A673 (cell line): ENCODE measurements around the gene CFL1. TPM values are rescaled to one million over a fixed set of nuclear protein-coding genes. Genes with fewer than 3 reads are reported as not detected.

Experiments used
- Bru-seq: library from RNA; stranded (reverse); fragments of 400-500 nt; gene quantifications from one replicate; lab custom pipeline; 2021; lab: Mats Ljungman, UMichigan
- BruChase-seq, 2 experiments: library from RNA; stranded (reverse); fragments of 400-500 nt; gene quantifications; one replicate each; lab custom pipeline; 2021; lab: Mats Ljungman, UMichigan
- BruUV-seq: library from RNA; stranded (reverse); fragments of 400-500 nt; replicated peaks from 2 replicates; lab custom pipeline; 2021; lab: Mats Ljungman, UMichigan
- CTCF ChIA-PET: fragments of 300-600 bp; sonication (Branson Sonifier 250); formaldehyde crosslinking; loops from one replicate; lab custom pipeline; 2022; ENCODE audit warnings: antibody characterized with exemption; lab: Charles Lee
- POLR2A ChIA-PET: fragments of 300-600 bp; sonication (Branson Sonifier 250); formaldehyde crosslinking; loops from one replicate; lab custom pipeline; 2022; ENCODE audit warnings: antibody characterized with exemption; ENCODE audit not compliant: low non-redundant PET; lab: Charles Lee
- DNase-seq: peaks from one replicate; pipeline ENCODE4 v3.0.0-alpha.2; 2015; ENCODE audit warnings: low spot score
- H3K27ac ChIP-seq: fragments of 200-600 bp; sonication (generic); 2 replicates; pipeline ENCODE4 v1.5.1; 2016; ENCODE audit warnings: mixed run types, low read depth, mild to moderate bottlenecking, mixed read lengths, antibody characterized with exemption, low read length; ENCODE audit not compliant: poor library complexity, severe bottlenecking
- H3K27me3 ChIP-seq: fragments of 200-600 bp; sonication (generic); replicated peaks from 2 replicates; pipeline ENCODE4 v1.6.1; 2017; ENCODE audit warnings: mixed run types, low read depth, mild to moderate bottlenecking, mixed read lengths, antibody characterized with exemption, low read length; ENCODE audit not compliant: insufficient read depth, poor library complexity
- H3K36me3 ChIP-seq: fragments of 200-600 bp; sonication (generic); 2 replicates; pipeline ENCODE4 v1.6.1; 2016; ENCODE audit warnings: mixed run types, mild to moderate bottlenecking, mixed read lengths, antibody characterized with exemption, low read length; ENCODE audit not compliant: insufficient read depth, poor library complexity, severe bottlenecking
- H3K4me1 ChIP-seq: fragments of 200-600 bp; sonication (generic); 2 replicates; pipeline ENCODE4 v1.6.1; 2017; ENCODE audit warnings: mixed run types, mild to moderate bottlenecking, mixed read lengths, antibody characterized with exemption, low read length; ENCODE audit not compliant: insufficient read depth, poor library complexity, severe bottlenecking
- H3K4me3 ChIP-seq: fragments of 200-600 bp; sonication (generic); 2 replicates; pipeline ENCODE4 v1.5.1; 2016; ENCODE audit warnings: low read depth, mixed run types, mild to moderate bottlenecking, mixed read lengths, low read length; ENCODE audit not compliant: poor library complexity, severe bottlenecking
- H3K9me3 ChIP-seq: fragments of 200-600 bp; sonication (generic); 2 replicates; pipeline ENCODE4 v1.6.1; 2016; ENCODE audit warnings: mixed run types, low read depth, mild to moderate bottlenecking, mixed read lengths, antibody characterized with exemption, low read length; ENCODE audit not compliant: poor library complexity, severe bottlenecking
- CTCF ChIP-seq: fragments of 300-800, 200-600 bp; sonication (generic); conservative IDR thresholded peaks from 2 replicates; pipeline ENCODE4 v1.5.1; 2017; ENCODE audit warnings: low read depth, mild to moderate bottlenecking, antibody characterized with exemption, low read length, moderate library complexity, mixed read lengths
- EZH2 ChIP-seq: fragments of 200-600 bp; sonication (generic); IDR thresholded peaks from 2 replicates; pipeline ENCODE4 v1.6.1; 2017; ENCODE audit warnings: borderline replicate concordance, low read depth, mild to moderate bottlenecking, mixed read lengths, antibody characterized with exemption, low read length; ENCODE audit not compliant: poor library complexity, severe bottlenecking
- intact Hi-C: fragments of 100-400 bp; cut with micrococcal nuclease; formaldehyde crosslinking; loops from one replicate; pipeline ENCODE4 v1.10.0; 2022; ENCODE audit not compliant: unreplicated experiment
- long read RNA-seq: library from polyadenylated mRNA; stranded (forward); transcript quantifications from one replicate; pipeline ENCODE4 v2.0.0, GENCODE V29; 2022
- total RNA-seq: library from RNA; stranded (reverse); gene quantifications from 2 replicates; pipeline ENCODE4 v1.2.3, GENCODE V29; 2021

Gene CFL1
- total RNA-seq, result 1,449 and 1,649 TPM in 2 replicates
- percentile 95 among the genes with signal in this experiment for Bru-seq, nascent RNA
- BruChase-seq, experiment 1, labeled RNA remaining after a 2-hour chase, result percentile 96 among the genes with signal in this experiment
- BruChase-seq, experiment 2, labeled RNA remaining after a 6-hour chase, result percentile 99 among the genes with signal in this experiment
- long read RNA-seq, transcript CFL1-209 (3 exons, 647 nt), result minor isoform, 27 of 3,066 reads
- long read RNA-seq, transcript CFL1-201 (4 exons, 1,234 nt), result major isoform, 2,885 of 3,066 reads
- long read RNA-seq, transcript CFL1-211 (4 exons, 1,062 nt), result minor isoform, 9 of 3,066 reads
- long read RNA-seq, partial matches to known transcripts, result 2 of 3,066 reads
- long read RNA-seq, other reads (novel, unspliced or antisense), result 141 of 3,066 reads

GRCh38 chr11:65857853-65858680, at the start of gene CFL1:
TSS of gene CFL1 (minus strand) at chr11:65858180. CDS start at chr11:65858099, 81 bp downstream.
- Histone ChIP-seq H3K27me3 (no peaks in the 10 kb centered on the region), H3K4me3 (peak within 1 kb of the TSS; percentile 95), H3K4me1 (peaks cover 25% of the 10 kb centered on the region), H3K36me3 (peaks cover 50% of the 10 kb centered on the region), H3K9me3 (no peaks in the 10 kb centered on the region), H3K27ac (peak within 1 kb of the TSS; percentile 99)
- TF ChIP-seq CTCF (no peak), EZH2 (no peak)
- DNase-seq, result peak; percentile 100
- no TSS peak for BruUV-seq
- ChIA-PET POLR2A (interaction anchor here (0.5 to 0.7 kb wide), 4 partner anchors 117 to 445 kb away, joined by 3 to 18 read pairs (median 11); no protein-coding TSS in a partner anchor), CTCF (interaction anchor here (0.6 to 2.4 kb wide), 3 partner anchors 13 to 77 kb away, joined by 3 to 14 read pairs (median 10); partner anchors contain the start of genes AP5B1 and FIBP)
- intact Hi-C loops, result loop anchor here (1.0 to 5.0 kb wide), 2 partner anchors 30 to 1081 kb away; partner anchors contain the start of genes FIBP and SF1

GRCh38 chr11:65906602-65907001, 48.6 kb upstream of the CFL1 start:
- ChIA-PET CTCF (no interaction called here), POLR2A (no interaction called here)
- Histone ChIP-seq H3K4me1 (peaks cover 6% of the 10 kb centered on the region), H3K9me3 (no peaks in the 10 kb centered on the region), H3K4me3 (no peak overlapping the region), H3K36me3 (no peaks in the 10 kb centered on the region), H3K27ac (no peak overlapping the region), H3K27me3 (no peaks in the 10 kb centered on the region)
- TF ChIP-seq CTCF (no peak), EZH2 (no peak)
- no TSS peak for BruUV-seq
- no peak for DNase-seq
- intact Hi-C loops, result no loop called here

- CTCF ChIA-PET, result interaction anchor here (0.6 kb wide), 1 partner anchor 16 kb away, joined by 9 read pairs; the partner anchor contains the start of gene FIBP
- H3K4me1 ChIP-seq, result peaks cover 6% of the 10 kb centered on the region
- no peaks in the 10 kb centered on the region for H3K9me3 ChIP-seq
- no peak overlapping the region for H3K27ac ChIP-seq
- no peak for DNase-seq
- TF ChIP-seq EZH2 (no peak), CTCF (no peak)
- H3K36me3 ChIP-seq, result no peaks in the 10 kb centered on the region
- no TSS peak for BruUV-seq
- H3K27me3 ChIP-seq, result no peaks in the 10 kb centered on the region
- POLR2A ChIA-PET, result no interaction called here
- H3K4me3 ChIP-seq, result no peak overlapping the region
- intact Hi-C loops, result no loop called here
Measured at GRCh38 chr11:65903715-65904114, 45.7 kb upstream of the CFL1 start.
